ENCODE measurements around the gene GPR179.

GPR179 gene

DNA sequence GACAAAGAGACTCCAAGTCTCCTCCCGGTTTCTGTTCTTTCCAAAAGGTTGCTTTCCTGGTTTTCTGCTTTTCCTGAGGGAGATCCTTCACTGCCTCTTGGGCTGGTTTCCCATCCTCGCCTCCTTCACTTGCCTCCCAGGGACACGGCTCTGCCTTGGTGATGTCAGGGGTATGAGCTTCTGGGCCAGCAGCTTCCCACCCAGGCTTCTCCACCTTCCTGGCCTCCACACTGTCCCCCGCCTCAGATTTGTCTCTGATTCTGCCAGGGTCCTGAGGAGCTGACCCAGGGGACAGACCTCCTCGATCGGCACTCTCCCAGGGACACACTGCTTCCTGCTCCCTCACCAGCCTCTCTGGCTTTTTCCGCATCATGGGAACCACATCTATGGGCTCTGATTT is 14.5 kb downstream of the GPR179 start:
- DNase-seq (ENCODE audit: low spot score) = no peak
- in situ Hi-C loops (cut with MboI; ENCODE audit: low sequenced_read_pairs, unreplicated experiment) = no loop called here
- TF ChIP-seq, protein P1, sequence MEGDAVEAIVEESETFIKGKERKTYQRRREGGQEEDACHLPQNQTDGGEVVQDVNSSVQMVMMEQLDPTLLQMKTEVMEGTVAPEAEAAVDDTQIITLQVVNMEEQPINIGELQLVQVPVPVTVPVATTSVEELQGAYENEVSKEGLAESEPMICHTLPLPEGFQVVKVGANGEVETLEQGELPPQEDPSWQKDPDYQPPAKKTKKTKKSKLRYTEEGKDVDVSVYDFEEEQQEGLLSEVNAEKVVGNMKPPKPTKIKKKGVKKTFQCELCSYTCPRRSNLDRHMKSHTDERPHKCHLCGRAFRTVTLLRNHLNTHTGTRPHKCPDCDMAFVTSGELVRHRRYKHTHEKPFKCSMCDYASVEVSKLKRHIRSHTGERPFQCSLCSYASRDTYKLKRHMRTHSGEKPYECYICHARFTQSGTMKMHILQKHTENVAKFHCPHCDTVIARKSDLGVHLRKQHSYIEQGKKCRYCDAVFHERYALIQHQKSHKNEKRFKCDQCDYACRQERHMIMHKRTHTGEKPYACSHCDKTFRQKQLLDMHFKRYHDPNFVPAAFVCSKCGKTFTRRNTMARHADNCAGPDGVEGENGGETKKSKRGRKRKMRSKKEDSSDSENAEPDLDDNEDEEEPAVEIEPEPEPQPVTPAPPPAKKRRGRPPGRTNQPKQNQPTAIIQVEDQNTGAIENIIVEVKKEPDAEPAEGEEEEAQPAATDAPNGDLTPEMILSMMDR (IDR thresholded peaks at IDR 0.05; ENCODE audit: borderline replicate concordance, control extremely low read depth, extremely low read depth, insufficient read depth, missing control alignments) = no peak

DNA sequence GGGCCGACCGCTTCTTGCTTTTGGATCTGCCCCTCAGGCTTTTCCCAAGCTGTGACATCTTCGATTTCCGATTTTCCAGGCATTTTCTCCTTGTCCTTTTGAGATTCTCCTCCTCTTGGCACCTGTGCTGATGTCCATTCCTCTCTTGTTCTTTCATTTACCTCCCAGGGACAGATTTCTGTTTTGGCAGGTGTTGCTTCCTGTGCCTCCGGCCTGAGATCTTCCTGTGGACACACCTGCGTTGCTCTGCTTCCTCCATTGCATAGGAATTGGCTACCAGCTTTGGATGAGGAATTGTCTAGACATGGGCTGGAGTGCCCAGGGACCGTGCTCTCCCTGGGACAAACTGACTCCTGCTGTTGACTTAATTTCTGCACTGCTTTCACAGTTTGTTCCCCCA is 15.1 kb downstream of the GPR179 start:
- TF ChIP-seq, protein P1 (IDR thresholded peaks at IDR 0.05; ENCODE audit: borderline replicate concordance, control extremely low read depth, extremely low read depth, insufficient read depth, missing control alignments) = no peak
- no peak for DNase-seq (ENCODE audit: low spot score)
- in situ Hi-C loops (cut with MboI; ENCODE audit: low sequenced_read_pairs, unreplicated experiment) = no loop called here

DNA sequence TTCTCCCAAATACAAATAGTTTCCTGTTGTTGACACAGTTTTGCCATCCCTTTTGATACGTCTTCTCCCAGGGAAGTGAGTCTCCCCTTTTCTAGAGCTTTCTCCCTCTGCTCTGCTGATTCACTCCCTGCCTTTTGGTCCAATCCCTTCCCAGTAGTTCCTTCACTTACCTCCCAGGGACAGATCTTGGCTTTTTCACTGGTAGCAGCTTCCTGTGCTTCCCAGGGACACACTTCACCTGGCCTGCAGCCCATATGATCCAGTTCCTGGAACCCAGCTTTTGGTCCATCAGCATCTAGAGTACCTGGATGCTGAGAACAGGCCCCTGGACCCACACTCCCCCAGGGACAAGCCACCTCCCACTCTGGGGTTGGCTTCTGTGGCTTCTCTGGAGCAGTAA is 15.8 kb downstream of the GPR179 start:
- TF ChIP-seq, protein P1 (IDR thresholded peaks at IDR 0.05; ENCODE audit: borderline replicate concordance, control extremely low read depth, extremely low read depth, insufficient read depth, missing control alignments) = no peak
- DNase-seq (ENCODE audit: low spot score) = no peak
- in situ Hi-C loops (cut with MboI; ENCODE audit: low sequenced_read_pairs, unreplicated experiment) = no loop called here

DNA sequence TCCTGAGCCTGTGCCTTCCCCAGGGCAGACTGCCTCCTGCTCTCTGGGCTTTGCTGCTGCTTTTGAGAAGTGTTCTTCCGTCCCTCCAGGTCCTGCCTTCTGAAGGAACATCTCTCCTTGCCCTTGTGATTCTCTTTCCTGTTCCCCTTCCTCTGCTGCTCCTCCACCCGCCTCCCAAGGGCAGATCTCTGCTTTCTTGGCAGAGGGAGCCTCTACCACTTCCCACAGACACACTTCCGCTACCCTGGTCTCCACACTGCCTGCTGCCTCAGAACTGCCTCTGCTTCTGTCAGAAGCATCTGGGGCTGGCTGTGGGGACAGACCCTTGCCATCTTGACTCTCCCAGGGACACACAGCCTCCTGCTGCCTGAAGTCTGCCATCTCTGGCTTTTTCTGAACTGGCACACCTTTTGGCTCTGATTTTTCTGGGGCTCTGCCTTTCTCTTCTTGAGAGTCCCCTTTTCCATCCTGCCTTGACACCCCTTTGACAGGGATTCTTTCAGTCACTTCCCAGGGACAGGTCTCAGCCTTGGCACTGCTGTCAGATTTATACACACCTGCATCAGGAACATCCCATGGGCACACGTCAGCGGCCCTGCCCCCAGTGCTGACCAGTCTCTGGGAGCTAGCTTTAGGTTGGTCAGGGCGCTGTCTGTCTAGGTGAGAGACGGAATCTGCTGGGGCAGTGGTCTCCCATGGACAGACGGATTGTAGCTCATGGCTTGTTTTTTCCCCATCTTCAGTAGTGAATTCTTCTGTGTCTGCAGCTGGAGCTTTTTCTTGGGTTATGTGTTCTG is 16.6 kb downstream of the GPR179 start:
- TF ChIP-seq, protein P1 (IDR thresholded peaks at IDR 0.05; ENCODE audit: borderline replicate concordance, control extremely low read depth, extremely low read depth, insufficient read depth, missing control alignments) = no peak
- in situ Hi-C loops (cut with MboI; ENCODE audit: low sequenced_read_pairs, unreplicated experiment) = no loop called here
- no peak for DNase-seq (ENCODE audit: low spot score)

DNA sequence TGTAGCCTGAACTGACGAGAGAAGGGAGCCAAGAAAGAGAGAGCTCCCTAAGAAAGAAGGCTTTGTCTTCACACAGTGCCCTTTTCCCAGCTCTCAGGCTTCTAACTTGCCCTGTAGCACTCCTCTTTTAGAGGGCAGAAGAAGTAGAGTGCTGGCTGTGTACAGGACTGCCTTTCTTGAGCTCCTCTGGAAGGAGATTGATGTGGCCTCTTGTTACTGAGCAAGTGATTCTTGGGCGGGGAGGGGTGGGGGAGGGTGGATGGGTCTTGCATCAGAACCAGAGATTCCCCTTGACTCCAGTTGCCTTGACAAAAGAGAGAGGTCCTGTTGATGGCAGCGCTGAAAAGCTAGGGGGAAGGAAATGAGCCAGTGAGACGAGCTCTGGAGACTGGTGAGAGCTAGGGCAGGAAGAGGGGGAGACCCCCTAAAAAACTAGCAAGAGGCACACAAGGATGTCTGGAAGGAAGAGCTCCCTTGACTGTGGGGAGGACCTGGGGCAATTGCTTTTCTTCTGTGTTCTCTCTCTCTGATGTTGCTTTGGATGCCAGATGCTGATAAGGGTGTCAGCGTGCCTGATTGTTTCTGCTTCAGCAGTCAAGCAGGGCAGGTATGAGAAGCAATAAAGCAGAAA is 18.4 kb downstream of the GPR179 start:
- TF ChIP-seq, protein P1 (IDR thresholded peaks at IDR 0.05; ENCODE audit: borderline replicate concordance, control extremely low read depth, extremely low read depth, insufficient read depth, missing control alignments) = no peak
- in situ Hi-C loops (cut with MboI; ENCODE audit: low sequenced_read_pairs, unreplicated experiment) = no loop called here
- DNase-seq (ENCODE audit: low spot score) = no peak

DNA sequence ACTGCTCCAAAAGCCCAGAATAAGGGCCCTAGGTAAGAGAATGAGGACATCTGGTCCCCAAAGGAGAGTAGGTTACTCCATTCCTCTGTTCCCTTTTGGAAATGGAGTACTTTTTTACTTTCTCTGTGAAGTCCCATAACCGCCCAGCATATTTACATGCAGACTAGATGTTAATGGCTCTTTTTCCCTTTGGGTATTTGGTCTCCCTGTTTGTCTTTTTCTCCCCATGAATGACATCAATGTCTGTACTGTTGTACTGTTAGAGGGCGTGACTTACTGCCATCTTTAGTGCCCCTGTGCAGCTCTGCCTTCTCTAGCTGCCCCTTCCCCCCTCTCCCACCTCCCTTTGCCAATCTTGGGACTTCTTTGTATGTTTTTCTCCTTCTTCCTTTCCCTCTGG is 19.0 kb downstream of the GPR179 start:
- DNase-seq (ENCODE audit: low spot score) = no peak
- in situ Hi-C loops (cut with MboI; ENCODE audit: low sequenced_read_pairs, unreplicated experiment) = no loop called here
- TF ChIP-seq, protein P1 (IDR thresholded peaks at IDR 0.05; ENCODE audit: borderline replicate concordance, control extremely low read depth, extremely low read depth, insufficient read depth, missing control alignments) = no peak

Data from GM13976 (cell line).